Lung (tissue), 12 donors: ENCODE measurements around the gene TMEM135. TPM values are rescaled to one million over a fixed set of nuclear protein-coding genes. Genes with fewer than 3 reads are reported as not detected.
A peak's percentile ranks its signal among the peaks of the same experiment; 100 is the strongest.

ENCODE experiments used
- ATAC-seq: fragments of 200-7000 bp; cut with Tn5 transposase; one replicate; pipeline ENCODE4 v1.9.1; 2020; ENCODE audit warnings: moderate number of reproducible peaks; ENCODE audit not compliant: insufficient read depth, low FRiP score
- DNase-seq, 3 donors: peaks; one replicate each; pipeline ENCODE4 v3.0.0-alpha.2; 2013 to 2017
- H3K27ac ChIP-seq, 2 donors: one replicate each; pipeline ENCODE4 v1.5.1; 2013; ENCODE audit warnings: mild to moderate bottlenecking in 2 of 2, moderate library complexity in 2 of 2, control low read depth in 1 of 2, inconsistent platforms in 1 of 2, low read depth in 1 of 2, low read length in 1 of 2
- H3K27me3 ChIP-seq, 3 donors: one replicate each; pipeline ENCODE4 v1.5.1; 2013; ENCODE audit warnings: low read length in 2 of 3; ENCODE audit not compliant: control insufficient read depth in 3 of 3, insufficient read depth in 3 of 3
- H3K36me3 ChIP-seq, 4 donors: one replicate each; pipeline ENCODE4 v1.5.1; 2013; ENCODE audit warnings: low read length in 4 of 4, mild to moderate bottlenecking in 1 of 4, moderate library complexity in 1 of 4; ENCODE audit not compliant: control insufficient read depth in 4 of 4, insufficient read depth in 4 of 4
- H3K4me1 ChIP-seq, 5 donors: one replicate each; pipeline ENCODE4 v1.5.1; 2013; ENCODE audit warnings: low read length in 5 of 5, mild to moderate bottlenecking in 2 of 5, moderate library complexity in 1 of 5; ENCODE audit not compliant: control insufficient read depth in 5 of 5, insufficient read depth in 5 of 5
- H3K4me3 ChIP-seq: one replicate; pipeline ENCODE4 v1.5.1; 2013; ENCODE audit warnings: mild to moderate bottlenecking, control low read depth, moderate library complexity
- H3K9ac ChIP-seq, 2 donors: one replicate each; pipeline ENCODE4 v1.5.1; 2013; ENCODE audit warnings: low read length in 2 of 2, control low read depth in 1 of 2; ENCODE audit not compliant: insufficient read depth in 1 of 2
- H3K9me3 ChIP-seq, 4 donors: one replicate each; pipeline ENCODE4 v1.5.1; 2013; ENCODE audit warnings: low read length in 3 of 4, mild to moderate bottlenecking in 1 of 4, moderate library complexity in 1 of 4; ENCODE audit not compliant: control insufficient read depth in 4 of 4, insufficient read depth in 3 of 4
- WGBS, 2 donors: extraction: QIAGEN DNeasy Blood & Tissue Kit; methylation state at CpG; one replicate each; pipeline ENCODE4 v1.1.7; 2013; 5-methylcytosine and 5-hydroxymethylcytosine counted together
- polyA plus RNA-seq, 2 donors: library from polyadenylated mRNA; stranded (reverse); fragments of 200-250 nt; gene quantifications; one replicate each; pipeline ENCODE4 v1.2.1, GENCODE V29; 2013
- total RNA-seq, 2 donors: library from RNA; depleted of rRNA in 1 of 2; stranded (reverse); fragments of >200 nt in 1 of 2; gene quantifications; one replicate each; pipeline ENCODE4 v1.2.1, GENCODE V29; 2014 to 2021
- TF ChIP-seq, protein P1 (sequence below): IDR thresholded peaks from 2 replicates; pipeline ENCODE4 v1.5.1; 2012; ENCODE audit warnings: mild to moderate bottlenecking; ENCODE audit errors: control extremely low read depth, extremely low read depth
- donor health status: control.
- donor health status: control.
- donor health status: Bipolar disorder and iron deficiency.
- donor health status: healthy.
- donor health status: DM: yes; HTN: yes; CAD: no.

The TMEM135 gene
- total and polyA plus RNA-seq, 4 donors = 5.9 to 42.0 (median 11.5) TPM

DNA sequence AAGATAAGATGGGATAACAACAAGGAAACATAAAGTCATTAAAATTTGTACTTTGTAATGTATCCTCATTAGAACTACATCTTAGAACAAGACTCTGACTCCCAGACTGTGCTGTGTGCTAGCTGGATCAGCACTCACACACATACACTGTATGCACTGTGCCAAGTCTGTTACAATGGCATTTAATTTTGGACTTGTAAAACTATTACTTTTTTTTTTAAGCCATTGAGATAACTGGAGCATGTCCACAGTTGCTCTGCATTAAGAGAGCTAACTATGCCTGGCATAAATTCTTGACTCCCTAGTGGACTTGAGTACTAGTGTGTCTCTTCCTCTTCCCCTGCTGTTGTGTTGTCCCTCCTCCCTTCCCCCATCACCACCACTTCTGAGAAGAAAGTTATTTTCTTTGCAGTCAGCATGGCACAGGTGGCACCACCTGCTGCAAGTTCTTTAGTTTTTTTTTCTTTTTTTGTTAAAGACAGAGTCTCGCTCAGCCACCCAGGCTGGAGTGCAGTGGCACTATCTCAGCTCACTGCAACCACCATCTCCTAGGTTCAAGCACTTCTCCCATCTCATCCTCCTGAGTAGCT lies 268.6 kb downstream of the TMEM135 start:
- DNase-seq (no peak), ATAC-seq (no peak)
- TF ChIP-seq, protein P1, sequence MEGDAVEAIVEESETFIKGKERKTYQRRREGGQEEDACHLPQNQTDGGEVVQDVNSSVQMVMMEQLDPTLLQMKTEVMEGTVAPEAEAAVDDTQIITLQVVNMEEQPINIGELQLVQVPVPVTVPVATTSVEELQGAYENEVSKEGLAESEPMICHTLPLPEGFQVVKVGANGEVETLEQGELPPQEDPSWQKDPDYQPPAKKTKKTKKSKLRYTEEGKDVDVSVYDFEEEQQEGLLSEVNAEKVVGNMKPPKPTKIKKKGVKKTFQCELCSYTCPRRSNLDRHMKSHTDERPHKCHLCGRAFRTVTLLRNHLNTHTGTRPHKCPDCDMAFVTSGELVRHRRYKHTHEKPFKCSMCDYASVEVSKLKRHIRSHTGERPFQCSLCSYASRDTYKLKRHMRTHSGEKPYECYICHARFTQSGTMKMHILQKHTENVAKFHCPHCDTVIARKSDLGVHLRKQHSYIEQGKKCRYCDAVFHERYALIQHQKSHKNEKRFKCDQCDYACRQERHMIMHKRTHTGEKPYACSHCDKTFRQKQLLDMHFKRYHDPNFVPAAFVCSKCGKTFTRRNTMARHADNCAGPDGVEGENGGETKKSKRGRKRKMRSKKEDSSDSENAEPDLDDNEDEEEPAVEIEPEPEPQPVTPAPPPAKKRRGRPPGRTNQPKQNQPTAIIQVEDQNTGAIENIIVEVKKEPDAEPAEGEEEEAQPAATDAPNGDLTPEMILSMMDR = no peak
- Histone ChIP-seq H3K9ac (no peak overlapping the region), H3K36me3 (no peaks in the 10 kb centered on the region), H3K27ac (no peak overlapping the region), H3K4me3 (no peak overlapping the region), H3K27me3 (no peaks in the 10 kb centered on the region), H3K9me3 (no peaks in the 10 kb centered on the region), H3K4me1 (peaks cover 0 to 32% (median 6%) of the 10 kb centered on the region in 5 donors)
- 91 to 94% methylated on average over 1 of the region's 1 CpG for WGBS, 2 donors

DNA sequence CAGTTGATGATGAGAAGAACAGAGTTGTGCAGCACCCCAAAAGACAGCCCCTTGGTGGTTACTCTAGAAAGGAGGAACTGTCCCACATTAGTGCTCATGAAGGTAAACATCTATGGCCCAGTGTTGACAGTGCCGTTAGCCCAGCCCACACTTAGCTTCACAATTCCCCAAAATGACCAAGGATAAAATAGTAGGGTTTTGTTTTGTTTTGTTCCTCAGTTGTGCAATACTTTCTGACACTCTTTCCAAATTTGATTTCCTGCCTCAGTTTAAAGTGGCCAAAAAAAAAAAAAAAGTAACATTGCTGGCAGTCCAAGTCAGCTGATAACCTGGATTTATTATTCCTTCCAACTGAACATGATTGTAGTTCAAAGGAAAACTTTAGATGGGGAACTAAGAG lies 269.4 kb downstream of the TMEM135 start:
- WGBS, 2 donors = 26 to 49% methylated on average over 1 of the region's 1 CpG
- TF ChIP-seq, protein P1 = no peak
- Histone ChIP-seq H3K9ac (no peak overlapping the region), H3K27ac (no peak overlapping the region), H3K4me3 (no peak overlapping the region), H3K9me3 (no peaks in the 10 kb centered on the region), H3K27me3 (no peaks in the 10 kb centered on the region), H3K36me3 (no peaks in the 10 kb centered on the region), H3K4me1 (peaks cover 0 to 28% (median 6%) of the 10 kb centered on the region in 5 donors)
- DNase-seq (peak in 1 of 3 donors; percentile 64), ATAC-seq (no peak)

DNA sequence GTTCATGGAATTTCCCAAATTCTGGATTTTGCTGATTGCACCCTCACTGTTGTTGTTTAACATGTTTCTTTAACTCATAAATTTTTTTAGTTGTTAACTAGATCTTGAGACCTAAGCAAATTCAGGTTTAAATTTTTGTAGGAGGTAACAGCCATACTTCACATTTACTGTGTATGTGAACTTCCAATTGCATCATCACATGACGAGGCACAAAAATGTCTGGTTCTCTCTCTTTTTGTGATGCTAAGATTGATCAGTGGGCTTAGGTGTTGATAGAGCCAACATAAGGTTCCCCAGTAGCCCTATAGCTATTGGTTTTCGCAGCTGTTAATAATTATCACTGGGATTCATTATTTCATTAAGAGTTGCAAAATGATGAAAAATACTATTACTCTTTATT lies 277.5 kb downstream of the TMEM135 start:
- peaks cover 0 to 5% (median 0%) of the 10 kb centered on the region in 5 donors for H3K4me1 ChIP-seq
- H3K9me3 ChIP-seq = no peaks in the 10 kb centered on the region
- no peak overlapping the region for H3K4me3 ChIP-seq
- WGBS, 2 donors = 90 to 95% methylated on average over 2 of the region's 2 CpGs
- no peak for ATAC-seq
- H3K9ac ChIP-seq = no peak overlapping the region
- peaks cover 0 to 2% (median 0%) of the 10 kb centered on the region in 4 donors for H3K36me3 ChIP-seq
- TF ChIP-seq, protein P1 = no peak
- H3K27me3 ChIP-seq = no peaks in the 10 kb centered on the region
- H3K27ac ChIP-seq = no peak overlapping the region
- no peak for DNase-seq

DNA sequence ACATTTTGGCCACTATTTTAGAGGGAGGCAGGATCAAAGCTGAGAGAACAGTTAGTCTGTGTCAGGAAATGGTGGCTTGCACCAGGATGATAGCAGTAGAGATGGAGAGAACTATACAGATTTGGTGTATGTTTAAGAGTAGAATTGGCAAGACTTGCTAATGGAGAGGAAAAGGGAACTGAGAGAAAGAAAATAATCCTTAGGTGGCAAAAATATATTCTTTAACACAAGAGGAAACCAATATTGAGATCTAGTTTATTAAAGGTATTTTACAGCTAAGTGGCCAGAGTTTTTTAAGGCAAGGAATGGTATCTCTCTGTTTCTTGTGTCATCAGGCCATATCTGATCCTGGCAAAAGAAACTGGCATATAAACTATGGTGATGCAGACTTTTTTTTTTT lies 278.8 kb downstream of the TMEM135 start:
- DNase-seq = no peak
- TF ChIP-seq, protein P1 = no peak
- Histone ChIP-seq H3K9me3 (no peaks in the 10 kb centered on the region), H3K4me3 (no peak overlapping the region), H3K27me3 (no peaks in the 10 kb centered on the region), H3K36me3 (peaks cover 0 to 3% (median 1%) of the 10 kb centered on the region in 4 donors), H3K9ac (no peak overlapping the region), H3K27ac (no peak overlapping the region), H3K4me1 (peaks cover 0 to 11% (median 0%) of the 10 kb centered on the region in 5 donors)
- no peak for ATAC-seq
